RPMI8226 (cell line): ENCODE data around the gene HRCT1.
"Not testable (repeated sequence)": the region's sequence is repeated elsewhere in the genome, so short reads cannot be mapped to it uniquely, and the experiment has no call there.

Experiments
- DNase-seq: peaks from one replicate; pipeline ENCODE4 v3.0.0-alpha.2; 2015

Gene HRCT1

GRCh38 chr9:35905912-35906679 lies at the start of gene HRCT1:
Gene HRCT1 (plus strand): TSS chr9:35906202. CDS start chr9:35906288, 86 bp downstream.
- DNase-seq = peak; percentile 60

GRCh38 chr9:35856206-35856605 lies 49.8 kb upstream of the HRCT1 start:
- DNase-seq = no peak

GRCh38 chr9:35856882-35857281 lies 49.1 kb upstream of the HRCT1 start:
- DNase-seq = no peak

GRCh38 chr9:35858458-35858857 lies 47.5 kb upstream of the HRCT1 start:
- DNase-seq = no peak

GRCh38 chr9:35859310-35859989 lies 46.6 kb upstream of the HRCT1 start:
- peak; percentile 67 for DNase-seq

DNA sequence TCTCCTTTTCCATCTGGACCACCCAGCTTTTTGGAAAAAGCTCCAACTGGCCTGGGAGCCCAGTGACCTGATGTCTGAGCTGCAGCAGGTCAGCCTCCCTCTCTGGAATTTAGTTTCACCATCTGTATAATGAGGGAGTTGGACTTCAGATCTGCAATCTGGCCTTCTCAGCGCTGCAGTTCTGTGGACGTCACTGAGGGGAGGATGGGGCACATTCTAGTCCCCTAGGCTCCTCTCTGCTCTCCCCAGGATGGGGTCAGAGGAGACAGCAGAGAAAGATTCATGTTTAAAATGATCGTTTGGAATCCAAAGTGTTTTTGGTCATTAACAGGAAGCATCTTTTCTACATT lies 46.0 kb upstream of the HRCT1 start:
- DNase-seq = no peak

DNA sequence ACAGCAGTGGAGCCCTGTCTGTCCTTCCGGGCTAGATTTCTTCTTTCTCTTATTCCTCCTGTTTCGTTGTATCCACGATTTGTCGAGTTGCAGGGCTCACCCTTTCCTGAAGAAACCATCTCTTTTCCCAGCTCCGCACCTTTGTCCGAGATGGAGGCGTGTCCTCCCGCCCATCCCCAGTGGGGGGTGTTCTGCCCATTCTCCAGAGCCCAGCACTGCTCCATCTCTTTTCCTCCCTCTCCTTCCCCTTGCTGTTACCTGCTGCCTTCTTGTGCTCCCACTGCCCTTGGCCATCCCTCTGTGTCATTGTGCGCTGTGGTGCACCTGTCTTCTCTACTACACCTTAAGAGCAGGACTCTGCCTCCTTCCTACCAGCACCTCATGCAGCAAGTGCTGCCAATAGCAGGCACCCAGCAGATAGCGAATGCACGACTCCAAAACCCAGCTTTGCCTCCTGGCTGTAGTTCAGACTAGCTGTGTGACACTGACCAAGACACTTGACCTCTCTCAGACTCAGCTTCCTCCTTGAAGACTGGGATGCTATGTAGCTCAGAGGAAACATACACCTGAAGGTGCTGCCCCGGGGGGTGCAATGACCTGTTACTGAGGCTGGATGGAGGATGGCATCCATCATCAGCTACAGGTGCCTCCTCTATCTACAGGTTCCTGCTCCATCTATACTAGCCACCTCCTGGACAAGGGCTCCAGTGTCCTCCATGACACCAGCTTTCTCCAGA lies 44.7 kb upstream of the HRCT1 start:
- no peak for DNase-seq

GRCh38 chr9:35862328-35862727 lies 43.7 kb upstream of the HRCT1 start:
- DNase-seq = no peak

DNA sequence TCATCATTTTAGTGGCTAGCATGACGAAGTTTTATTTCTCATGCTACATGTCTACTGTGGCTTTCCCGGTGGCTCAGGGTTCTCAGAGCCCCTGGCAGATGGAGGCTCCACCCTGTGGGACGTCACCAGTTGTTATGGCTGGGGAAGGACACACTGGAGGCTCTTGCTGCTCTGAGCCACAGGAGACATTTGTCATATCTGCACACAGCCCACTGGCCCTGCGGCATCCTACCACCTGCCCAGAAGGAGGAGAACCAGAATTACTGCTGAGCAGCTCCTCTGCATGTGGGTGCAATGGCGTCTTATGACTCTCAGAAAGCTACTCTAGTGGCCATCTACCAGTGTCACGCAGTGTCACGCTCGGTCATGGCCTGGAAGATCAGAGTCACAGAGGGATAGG lies 42.4 kb upstream of the HRCT1 start:
- DNase-seq = no peak

GRCh38 chr9:35864695-35865255 lies 41.2 kb upstream of the HRCT1 start:
- DNase-seq = no peak

- no peak for DNase-seq
Observed at GRCh38 chr9:35867538-35867937, 38.5 kb upstream of the HRCT1 start.

- DNase-seq = no peak
Observed at GRCh38 chr9:35868933-35869332, 37.1 kb upstream of the HRCT1 start.

- DNase-seq = no peak
Observed at GRCh38 chr9:35869621-35870216, 36.3 kb upstream of the HRCT1 start.

DNA sequence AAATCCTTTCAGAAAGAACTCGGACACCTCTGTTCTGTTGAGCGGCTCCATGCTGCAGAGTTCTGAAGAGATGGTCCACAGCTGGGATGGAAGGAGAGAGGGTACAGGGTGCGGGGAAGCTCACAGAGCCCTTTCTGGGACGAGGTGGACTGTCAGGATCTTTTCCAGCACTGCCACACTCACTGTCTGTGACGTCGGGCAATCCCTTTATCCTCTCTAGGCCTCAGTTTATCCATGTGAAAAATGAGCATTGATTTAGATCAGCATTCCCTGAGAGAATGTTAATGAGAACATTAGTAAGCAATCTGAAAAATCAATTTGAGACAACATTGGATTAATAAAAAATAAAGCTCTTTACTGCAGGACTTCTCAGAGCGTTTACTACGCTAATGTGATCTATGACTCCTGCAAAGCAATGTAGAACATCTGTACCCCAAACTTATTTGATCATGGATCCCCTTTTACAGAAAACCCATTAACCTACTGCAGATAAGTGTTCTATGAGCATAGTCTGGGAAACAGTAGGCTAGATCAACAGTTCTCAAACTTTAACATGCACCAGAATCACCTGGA lies 35.6 kb upstream of the HRCT1 start, which contains the start of gene OR13J1:
TSS of gene OR13J1 (minus strand) at position 51 of the 573 bp plus-strand sequence. CDS start at position 51, 0 bp downstream.
- DNase-seq = no peak

DNA sequence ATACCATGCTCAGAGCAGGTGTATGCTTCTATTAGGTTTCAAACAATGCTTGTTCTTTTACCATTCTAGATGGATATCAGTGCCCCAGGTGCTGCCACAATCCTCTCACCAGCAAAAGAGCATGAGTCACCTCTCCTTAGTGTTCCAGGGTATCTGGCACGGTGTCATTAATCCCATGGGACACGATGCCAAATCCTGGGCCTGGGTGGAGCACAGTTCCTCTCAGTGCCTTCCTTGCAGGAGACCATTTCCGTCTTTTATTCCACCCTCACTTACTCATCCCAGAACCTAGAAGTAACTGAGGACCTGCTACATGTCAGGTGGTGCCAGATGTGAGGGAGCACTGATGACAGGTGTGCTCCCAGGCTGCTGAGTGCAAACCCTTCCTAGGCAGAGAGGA lies 34.5 kb upstream of the HRCT1 start:
- DNase-seq = no peak

GRCh38 chr9:35872505-35872904 lies 33.5 kb upstream of the HRCT1 start:
- DNase-seq = no peak

- DNase-seq = peak; percentile 69
Observed at GRCh38 chr9:35882263-35882848, 23.6 kb upstream of the HRCT1 start.

DNA sequence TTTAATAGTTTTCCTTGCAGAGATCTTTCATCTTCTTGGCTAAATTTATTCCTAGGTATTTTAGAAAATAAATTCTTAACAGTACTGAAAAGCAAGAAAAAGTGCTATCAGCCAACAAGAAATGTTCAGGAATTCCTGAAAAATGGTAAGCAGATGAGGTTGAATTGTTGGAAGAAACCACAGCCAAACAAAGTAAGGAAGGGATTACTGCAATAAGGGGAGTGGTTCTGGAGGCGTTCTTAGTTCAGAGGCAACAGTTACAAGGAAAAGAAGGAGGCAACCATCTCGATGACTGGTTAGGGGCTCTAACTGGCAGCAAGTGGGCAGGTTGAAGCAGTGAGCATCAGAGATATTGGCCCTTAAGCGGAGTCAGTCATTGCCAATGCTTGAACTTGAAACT lies 23.0 kb upstream of the HRCT1 start:
- no peak for DNase-seq

DNA sequence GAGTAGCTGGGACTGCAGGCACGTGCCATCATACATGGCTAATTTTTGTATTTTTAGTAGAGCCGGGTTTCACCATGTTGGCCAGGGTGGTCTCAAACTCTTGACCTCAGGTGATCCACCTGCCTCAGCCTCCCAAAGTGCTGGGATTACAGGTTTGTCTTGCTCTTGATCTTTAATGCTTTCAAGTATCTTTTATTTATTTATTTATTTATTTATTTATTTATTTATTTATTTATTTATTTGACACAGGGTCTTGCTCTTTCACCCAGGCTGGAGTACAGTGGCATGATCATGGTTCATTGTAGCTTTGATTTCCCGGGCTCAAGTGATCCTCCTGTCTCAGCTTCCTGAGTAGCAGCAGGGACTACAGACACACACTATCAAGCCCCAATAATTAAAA lies 21.1 kb upstream of the HRCT1 start:
- DNase-seq = not testable (repeated sequence)

- DNase-seq = no peak
Observed at GRCh38 chr9:35891646-35892045, 14.4 kb upstream of the HRCT1 start.

DNA sequence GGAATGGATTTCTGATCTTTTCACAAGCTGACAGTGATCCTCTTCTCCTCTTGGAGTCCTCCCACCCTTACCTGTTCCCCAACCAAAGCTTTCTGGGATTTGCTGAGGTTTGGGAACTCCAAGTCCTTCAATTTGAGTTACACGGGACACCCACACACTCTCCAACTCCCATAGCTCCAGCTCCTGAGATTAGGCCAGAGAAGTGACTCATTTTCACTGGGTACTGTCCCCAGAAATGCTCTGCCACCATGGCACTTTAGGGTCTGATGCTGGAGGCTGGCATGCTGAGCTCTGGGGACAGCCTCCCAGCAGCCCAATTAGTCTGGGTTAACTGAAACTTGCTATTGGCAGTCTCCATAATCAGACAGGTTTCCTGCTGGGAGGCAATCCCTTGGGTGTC lies 14.0 kb upstream of the HRCT1 start:
- no peak for DNase-seq

- no peak for DNase-seq
Observed at GRCh38 chr9:35896570-35896969, 9.4 kb upstream of the HRCT1 start.
